ENCODE data around the gene TAOK3.

Gene TAOK3

DNA sequence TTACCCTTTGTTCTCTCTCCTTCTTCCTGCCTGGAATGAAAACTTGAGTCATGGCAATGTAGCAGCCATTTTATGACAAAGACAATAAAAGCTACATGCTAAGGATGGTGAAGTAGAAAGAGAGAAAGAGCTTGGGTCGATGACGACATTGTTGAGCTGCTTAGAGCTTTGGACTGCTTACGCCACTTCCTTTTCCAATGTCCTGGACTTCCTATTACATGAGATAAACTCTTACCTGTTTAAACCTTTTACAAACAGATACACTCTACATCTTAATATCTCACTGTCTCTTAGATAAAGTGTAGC, 166.6 kb downstream of the TAOK3 start:
- no peak for DNase-seq (ENCODE audit: low spot score)

DNA sequence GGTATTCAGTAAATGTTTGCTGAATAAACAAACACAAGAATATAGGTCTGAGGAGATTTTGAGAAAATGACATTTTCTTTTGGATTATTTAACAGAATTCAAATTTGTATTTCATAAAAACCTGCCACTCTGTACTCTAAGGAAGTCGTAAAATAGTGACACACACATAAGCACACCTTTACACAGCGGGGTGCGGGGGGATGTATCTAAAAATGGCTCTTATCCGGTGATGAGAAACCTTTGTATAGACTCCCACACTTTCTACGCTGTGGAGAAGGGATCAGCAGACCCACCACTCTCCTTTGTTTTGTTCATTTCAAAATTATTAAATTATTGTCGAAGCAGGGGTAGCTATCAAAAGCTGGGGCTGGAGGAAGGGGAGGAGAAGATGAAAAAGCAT, 178.7 kb downstream of the TAOK3 start:
- no peak for DNase-seq (ENCODE audit: low spot score)

DNA sequence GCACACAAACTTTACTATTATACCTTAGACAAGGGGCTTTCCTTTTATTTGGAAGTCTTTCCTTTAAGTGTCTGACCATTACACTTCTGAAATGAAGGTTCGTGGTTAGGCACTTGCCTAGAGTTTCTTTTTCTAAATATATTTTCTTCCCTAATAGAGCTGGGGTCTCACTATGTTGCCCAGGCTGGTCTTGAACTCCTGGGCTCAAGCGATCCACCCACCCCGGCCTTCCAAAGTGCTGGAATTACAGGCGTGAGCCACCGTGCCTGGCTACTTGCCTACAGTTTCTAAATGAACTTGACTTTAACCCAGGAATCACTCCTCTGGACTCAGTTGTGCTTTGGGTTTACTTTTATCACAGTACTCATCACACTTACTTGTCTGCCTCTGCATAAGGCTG, 179.2 kb downstream of the TAOK3 start:
- DNase-seq (ENCODE audit: low spot score) = no peak

DNA sequence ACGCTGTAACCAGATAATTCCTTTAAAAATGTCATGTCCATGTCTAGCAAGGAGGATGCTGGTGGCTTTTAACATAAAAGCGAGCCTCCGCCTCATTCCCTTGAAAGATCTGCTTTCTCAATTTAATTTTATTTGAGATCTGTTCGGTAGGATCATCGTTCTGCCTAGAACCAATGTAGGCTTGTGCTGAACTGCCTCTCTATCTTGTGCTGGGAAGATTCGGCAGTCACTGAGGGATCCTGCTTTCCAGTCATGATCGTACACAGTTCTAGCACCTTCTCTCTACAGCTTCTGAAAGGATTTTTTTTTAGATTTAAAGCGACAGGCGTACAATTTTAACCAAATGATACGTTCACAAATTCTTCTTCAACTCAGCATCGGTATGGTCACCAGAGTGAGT, 182.4 kb downstream of the TAOK3 start:
- no peak for DNase-seq (ENCODE audit: low spot score)

DNA sequence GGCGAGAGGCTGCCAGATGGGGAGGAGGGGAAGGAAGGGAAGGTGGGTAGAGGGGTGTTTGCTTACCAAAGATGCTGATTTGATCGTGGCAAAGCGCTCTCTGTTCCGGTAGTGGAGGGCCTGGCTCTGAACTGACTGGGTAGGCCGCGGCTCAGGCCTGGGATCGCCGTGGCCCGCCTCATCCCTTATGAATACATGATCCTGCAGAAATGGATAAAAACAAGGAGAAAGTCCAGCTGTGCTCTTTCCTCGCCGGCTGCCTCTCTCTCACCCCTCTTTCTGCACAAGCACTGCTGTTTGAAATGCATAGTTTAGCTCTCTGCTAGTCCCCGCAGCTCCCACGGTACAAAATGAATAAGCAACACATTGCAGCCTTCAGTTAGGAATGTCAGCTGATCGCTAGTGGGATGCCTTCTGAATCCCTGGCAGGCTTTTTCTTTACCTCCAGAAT, 182.9 kb downstream of the TAOK3 start:
- no peak for DNase-seq (ENCODE audit: low spot score)

DNA sequence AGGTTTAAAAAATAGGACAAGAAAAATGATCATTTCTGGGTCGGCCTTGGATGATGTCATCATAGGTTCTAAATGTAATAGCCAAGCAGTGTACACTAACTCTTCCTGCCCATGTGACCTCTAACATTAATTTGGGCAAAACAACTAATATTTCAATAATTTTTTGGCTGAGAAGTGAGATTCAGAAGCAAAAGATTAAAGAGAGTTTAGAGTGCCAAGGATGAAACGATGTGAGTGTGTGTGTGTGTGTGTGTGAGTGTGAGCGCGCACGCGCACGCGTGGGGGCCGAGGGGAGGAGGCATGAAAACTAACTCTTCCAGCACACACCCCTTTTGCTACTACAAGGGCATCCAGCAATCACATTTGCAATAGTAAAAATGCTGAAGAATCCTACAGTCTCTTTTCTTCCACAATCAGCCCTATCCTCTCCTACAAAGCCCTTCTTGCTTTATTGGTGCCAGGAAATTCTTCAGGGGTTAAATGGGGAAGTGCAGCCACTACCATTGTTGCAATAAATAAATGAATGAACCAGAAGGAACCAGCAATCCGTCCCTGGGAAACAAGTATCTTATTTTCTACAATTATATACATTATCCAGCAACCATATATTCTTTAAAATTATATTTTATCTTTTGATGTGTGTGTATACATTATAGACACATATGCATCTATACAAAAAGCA, 183.9 kb downstream of the TAOK3 start:
- DNase-seq (ENCODE audit: low spot score) = no peak

DNA sequence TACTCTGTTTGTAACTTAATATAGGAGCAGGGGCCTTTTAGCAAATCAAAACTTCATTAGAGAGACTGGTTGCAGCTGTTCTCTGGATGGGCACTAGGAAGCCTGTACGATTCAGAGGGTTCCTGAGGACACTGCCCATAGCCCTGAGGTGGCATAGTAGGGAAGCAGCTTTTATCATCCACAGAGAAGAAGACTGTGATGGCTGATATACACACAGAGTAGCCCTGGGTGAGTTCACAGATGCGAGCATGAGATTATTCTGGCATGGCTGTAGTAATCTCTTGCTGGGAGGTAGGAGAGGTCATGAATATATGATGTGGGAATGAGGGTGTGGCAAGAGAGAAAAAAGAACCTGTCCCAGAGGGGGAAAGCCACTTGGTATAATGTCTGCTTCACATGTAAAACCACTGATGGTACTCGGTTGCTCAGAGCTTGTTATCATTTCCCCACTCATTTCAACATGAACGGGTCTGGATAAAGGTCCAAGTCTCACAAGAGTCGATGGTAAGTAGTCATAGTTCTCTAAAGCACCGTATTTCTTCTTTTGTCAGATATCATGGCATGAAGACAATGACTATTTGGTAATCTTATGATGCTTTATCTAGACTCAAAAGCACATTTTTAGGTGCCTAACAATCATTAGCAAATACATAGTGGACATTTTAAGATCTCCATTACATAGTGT, 184.8 kb downstream of the TAOK3 start:
- no peak for DNase-seq (ENCODE audit: low spot score)

DNA sequence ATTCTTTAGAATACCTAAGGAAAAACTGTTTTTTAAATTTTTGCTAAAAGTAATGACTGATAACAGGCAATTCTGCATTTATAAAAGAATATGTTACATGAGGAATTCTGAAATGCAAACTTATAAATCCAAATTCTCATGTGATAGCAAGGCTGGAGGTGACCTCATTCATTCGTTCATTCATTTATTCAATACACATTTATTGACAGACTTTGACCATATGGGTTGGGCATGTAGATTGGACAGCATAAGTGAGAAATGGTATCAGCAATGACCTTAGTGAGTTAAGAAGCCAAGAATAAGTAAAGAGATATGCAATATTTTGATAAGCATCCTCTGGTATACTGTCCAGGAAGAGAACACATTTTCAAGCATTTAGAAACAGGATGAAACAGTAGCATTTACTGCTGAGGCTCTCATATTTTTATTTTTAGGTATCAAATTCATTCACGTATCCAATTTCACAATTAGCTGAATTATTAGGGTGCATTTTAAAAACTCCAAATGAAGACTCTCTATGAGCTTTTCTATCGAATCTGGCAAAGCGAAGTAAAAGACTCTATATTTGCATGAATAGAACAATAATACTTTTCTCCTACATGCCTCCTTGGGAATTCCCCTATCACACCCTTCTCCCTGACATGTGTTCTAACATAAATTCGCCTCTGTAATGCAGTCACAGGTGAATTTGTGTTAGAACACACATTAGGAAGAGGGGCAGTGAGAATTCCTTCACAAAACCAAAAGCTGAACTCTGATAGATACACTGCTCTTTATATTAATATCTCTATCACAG, 186.9 kb downstream of the TAOK3 start:
- no peak for DNase-seq (ENCODE audit: low spot score)

DNA sequence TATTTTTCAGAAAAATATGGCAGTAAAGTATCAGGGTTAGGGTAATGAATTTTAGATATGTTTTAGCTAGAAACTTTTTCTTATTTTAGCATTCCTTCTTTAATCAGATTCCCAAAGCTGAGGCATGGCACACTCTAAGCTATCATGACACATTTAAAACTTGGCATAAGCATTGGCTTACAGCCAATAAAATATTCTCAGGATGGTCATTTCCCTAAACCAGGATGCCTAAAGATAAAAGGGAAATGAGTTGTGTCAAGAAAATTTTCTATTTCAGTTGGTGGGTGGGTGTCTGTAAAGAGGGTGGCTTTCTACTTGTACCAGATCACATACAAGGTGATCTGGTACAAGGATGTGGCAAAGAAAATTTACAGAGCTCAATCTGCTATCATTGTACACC, 189.0 kb downstream of the TAOK3 start:
- no peak for DNase-seq (ENCODE audit: low spot score)

DNA sequence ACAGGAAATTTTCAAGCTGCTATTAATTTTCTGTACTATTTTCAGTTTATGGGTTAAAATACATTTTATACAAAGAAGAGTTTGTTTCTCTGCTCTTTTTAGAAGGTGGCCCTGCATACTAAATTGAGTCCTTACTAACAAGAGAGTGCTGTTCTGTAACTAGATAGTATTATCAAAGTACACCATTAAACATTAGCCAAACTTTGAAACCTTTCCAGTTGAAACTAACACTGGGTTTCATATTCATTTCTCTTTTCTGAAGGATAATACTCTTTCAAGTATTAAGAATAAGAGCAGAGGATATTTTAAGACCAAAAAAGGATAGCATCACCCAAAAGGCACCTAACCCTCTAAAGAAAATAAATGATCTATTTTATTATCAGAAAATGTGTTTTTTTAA, 189.6 kb downstream of the TAOK3 start:
- DNase-seq (ENCODE audit: low spot score) = no peak

DNA sequence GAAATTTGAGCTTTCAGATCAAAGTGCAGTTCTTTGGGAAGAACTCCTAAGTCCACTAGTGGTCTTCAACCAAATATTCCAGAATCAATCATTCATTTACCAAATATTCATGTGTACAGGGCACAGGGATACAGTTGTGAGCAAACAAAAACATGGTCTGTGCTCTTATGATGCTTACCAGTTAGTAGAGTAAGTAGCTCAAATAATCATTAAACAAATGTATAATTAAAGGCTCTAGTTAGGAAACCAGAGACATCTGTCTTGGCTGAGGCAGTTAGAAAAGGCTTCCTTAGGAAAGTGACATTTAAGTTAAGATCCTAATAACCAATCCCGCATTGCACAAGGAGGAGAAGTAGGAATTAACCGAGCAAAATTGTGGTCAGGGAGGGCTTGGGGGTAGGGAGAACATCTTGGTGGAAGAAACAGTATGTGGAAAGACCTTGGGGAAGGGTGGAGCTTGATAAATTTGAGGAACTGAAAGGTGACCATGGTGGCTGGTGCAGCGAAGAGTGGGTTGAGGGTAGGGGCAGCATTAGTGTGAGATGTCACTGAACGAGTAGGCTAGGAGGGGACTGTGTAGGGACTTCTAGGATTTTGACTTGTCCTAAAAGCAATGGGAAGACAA, 196.8 kb downstream of the TAOK3 start:
- no peak for DNase-seq (ENCODE audit: low spot score)

DNA sequence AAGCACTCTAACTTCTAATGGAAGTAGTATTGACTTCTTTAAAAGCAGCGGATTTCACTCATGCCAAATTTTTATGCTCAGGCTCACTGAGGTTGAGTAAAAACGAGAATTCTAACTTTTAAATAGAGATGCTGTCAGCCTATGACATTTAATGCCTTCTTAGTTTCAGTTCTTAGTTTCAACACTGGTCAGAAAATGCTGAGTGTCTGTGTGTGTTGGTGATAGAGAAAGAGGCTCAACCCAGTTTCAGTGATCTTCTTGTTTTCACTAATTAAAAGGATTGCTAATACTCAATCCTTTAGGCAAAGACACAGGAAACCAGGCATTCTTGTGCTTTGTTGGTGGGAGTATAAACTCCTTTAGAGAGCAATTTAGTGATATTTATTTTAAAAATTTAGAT, 205.8 kb downstream of the TAOK3 start:
- DNase-seq (ENCODE audit: low spot score) = no peak

DNA sequence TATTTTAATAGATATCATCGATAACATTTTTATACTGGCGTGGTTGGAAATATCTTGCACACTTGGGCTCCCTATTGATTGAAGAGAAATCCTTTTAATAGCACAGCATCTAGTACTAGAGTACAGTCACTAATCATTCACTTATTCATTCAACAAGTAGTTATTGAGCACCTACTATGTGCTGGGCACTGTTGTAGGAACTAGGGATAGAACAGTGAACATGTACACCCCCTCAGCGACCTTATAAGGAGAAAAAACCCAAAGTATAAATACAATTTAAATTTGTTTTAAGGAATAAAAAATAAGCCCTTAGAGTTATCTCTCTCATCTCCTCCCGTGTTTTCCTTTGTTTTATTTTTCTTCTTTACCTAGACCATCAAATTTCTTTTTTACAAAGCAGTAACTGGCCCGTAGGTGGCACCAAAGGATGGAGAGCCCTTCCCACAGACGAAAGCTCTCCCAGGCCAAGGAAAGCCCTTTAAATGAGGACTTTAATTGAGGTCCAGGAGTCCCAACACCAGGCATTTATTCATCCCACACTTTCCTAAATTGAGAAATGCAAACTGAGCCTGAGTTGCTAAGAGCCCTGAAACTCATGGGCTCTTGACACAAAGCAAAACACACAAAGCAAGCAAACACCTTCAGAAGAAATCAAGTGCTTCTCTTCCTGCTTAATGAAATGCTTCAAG, 207.8 kb downstream of the TAOK3 start:
- DNase-seq (ENCODE audit: low spot score) = no peak

DNA sequence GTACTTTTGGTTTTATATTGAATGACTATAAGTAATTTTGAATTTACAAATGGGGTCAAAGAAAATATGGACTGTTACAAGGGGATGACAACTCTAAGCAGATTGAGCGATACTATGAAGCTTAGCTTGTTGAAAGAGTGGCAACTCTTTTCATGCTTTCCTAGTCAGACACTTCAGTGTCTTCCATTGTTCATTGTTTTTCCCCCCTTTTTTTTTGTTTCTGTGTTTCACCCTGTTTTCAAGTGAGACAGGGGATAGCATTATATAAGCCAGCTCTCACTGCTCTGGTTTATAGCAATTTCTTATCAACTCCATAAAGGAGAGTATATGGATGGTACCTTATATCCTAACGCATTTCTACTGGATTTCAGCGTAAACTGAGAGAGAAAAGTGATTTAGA, 212.2 kb downstream of the TAOK3 start:
- DNase-seq (ENCODE audit: low spot score) = no peak

DNA sequence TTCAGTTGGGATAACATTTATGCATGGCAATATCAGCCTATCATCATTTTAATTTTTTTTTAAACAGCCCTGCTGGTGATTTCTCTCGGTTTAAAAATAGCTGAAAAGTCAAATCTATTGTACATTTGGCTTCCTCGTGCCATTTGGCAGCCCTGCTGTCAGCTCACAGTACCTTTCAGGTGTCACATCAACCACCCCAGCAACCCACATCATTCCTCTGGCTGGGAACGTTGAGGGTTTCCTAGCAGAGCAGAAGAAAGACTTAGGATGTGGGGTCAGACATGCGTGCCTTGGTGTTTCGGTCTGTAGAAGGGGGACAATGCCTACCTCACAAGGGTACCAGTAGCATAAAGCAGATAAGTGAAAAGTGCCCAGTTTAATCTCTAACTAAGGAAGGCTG, 221.0 kb downstream of the TAOK3 start:
- DNase-seq (ENCODE audit: low spot score) = no peak

DNA sequence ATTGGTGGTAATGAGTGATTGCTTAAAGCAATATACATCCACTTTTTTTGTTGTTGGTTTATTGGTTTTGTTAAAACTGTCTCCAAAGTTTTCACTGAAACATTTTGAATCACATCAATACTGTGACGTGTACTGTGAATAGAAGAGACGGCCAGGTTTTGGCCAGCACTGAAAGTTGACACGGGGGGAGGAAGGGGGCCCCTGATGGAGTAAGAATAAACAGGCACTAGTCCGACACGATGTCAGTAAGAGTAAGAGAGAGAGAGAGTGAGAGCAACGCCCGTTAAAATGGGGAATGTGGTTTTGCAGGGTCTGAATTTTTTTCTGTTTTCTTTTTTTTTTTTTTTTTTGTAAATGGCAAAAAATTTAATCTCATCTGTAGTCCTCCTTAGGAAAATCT, 222.1 kb downstream of the TAOK3 start:
- no peak for DNase-seq (ENCODE audit: low spot score)

DNA sequence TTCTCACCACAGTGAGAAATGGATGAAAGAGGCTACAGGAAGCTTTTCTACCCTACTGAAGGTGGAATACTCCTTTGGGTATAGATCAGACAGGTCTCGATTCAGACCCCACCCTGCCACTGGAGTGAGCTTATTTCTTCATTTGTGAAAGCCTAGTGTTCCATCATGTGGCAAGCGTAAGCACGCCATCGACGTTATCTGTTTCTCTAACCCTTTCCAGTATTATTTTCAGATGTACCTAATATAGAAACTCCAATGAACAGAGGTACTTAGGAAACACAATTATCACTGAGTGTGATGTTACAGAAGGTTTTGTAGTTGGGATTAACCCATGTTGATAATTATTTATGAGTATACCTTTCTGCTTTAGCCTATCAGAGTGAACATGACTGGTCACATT, 224.4 kb downstream of the TAOK3 start:
- DNase-seq (ENCODE audit: low spot score) = no peak

DNA sequence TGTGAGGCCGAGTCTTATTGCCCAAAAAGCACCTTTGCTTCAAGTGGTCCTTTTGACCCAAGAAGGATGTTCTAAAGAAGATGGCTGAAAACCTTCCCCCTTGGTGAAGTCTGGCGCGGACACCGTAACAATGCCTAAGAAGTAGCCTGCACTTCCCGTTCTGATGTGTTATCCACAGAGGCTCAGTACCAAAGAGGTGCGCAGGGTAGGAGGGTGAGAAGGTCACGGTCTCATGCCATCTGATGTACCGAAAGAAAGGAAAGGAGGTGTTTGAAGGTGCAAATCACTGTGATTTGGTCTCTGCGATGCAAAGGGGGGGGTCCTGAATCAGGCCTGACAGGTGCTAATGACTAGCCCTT, 226.9 kb downstream of the TAOK3 start:
- DNase-seq (ENCODE audit: low spot score) = no peak

DNA sequence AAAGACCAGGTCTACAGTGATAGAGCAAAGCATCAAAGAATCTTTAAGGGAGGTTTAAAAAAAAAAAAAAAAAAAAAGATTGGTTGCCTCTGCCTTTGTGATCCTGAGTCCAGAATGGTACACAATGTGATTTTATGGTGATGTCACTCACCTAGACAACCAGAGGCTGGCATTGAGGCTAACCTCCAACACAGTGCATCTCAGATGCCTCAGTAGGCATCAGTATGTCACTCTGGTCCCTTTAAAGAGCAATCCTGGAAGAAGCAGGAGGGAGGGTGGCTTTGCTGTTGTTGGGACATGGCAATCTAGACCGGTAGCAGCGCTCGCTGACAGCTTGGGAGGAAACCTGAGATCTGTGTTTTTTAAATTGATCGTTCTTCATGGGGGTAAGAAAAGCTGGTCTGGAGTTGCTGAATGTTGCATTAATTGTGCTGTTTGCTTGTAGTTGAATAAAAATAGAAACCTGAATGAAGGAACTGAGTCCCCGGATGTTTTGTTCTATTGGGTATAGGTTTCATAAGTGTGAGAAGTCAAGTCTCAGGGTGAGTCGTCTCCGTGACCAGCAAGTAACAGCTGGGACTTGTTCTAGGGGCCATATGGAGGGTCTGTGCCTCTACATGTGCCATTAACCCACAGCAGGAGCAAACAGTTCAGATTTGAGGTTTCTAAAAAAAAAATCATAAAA, 227.5 kb downstream of the TAOK3 start:
- DNase-seq (ENCODE audit: low spot score) = no peak

DNA sequence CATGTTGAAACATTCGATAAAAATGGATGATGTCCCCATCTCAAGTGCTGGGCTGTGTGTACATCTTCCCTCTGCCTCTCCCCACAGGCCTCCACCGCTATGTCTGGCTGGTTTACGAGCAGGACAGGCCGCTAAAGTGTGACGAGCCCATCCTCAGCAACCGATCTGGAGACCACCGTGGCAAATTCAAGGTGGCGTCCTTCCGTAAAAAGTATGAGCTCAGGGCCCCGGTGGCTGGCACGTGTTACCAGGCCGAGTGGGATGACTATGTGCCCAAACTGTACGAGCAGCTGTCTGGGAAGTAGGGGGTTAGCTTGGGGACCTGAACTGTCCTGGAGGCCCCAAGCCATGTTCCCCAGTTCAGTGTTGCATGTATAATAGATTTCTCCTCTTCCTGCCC, 228.2 kb downstream of the TAOK3 start:
- DNase-seq (ENCODE audit: low spot score) = no peak

DNA sequence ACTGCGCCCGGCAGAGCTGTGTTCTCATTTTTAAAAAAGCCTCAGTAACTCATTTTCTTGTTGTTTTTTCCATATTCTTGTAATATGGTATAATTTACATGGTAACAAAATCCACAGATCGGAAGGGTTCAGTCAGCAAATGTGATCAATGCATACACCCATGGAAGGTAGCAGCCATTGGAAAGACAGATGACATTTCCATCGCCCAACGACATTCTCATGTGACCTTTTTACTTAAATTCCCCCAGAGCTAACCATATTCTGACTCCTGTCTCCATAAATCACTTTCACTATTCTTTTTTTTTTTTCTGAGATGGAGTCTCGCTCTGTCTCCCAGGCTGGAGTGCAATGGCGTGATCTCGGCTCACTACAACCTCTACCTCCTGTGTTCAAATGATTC, 231.9 kb downstream of the TAOK3 start:
- DNase-seq (ENCODE audit: low spot score) = no peak

DNA sequence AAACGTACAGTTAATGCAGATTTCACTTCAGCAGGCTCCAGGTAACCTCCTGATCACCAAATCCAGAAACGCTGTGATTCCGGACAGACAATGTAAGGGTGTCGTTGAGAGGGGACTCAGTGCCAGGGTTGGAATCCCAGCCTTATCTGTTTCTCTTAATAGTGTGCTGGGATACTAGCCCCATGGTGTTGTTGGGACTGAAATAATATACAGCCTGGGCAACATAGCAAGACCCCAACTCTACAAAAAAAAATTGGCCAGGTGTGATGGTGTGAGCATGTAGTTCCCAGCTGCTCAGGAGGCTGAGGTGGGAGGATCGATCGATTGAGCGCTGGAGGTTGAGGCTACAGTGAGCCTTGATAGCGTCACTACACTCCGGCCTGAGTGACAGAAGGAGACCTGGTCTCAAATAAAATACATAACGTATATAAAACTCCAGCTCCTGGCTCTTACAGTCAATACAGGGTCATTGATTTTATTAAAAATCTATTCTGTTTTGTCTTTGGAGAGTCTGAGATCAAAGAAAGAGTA, 235.5 kb downstream of the TAOK3 start:
- no peak for DNase-seq (ENCODE audit: low spot score)
